ENCODE results near the gene TIAL1. TPM values are rescaled to one million over a fixed set of nuclear protein-coding genes. Genes with fewer than 3 reads are reported as not detected.
A peak's percentile ranks its signal among the peaks of the same experiment; 100 is the strongest.
"Not testable (repeated sequence)": the region's sequence is repeated elsewhere in the genome, so short reads cannot be mapped to it uniquely, and the experiment has no call there.

Gene TIAL1
- polyA plus RNA-seq, 1 donor: 127 TPM

- no peaks in the 10 kb centered on the region for H3K9me3 ChIP-seq (ENCODE audit: control insufficient read depth, low read depth, low read length)
- no peaks in the 10 kb centered on the region for H3K27me3 ChIP-seq (ENCODE audit: control insufficient read depth, insufficient read depth, low read length)
- H3K27ac ChIP-seq (ENCODE audit: low read length): peak overlapping the region; percentile 95
- H3K4me3 ChIP-seq (ENCODE audit: low read length): peak overlapping the region; percentile 74
- peaks cover 6% of the 10 kb centered on the region for H3K36me3 ChIP-seq (ENCODE audit: control insufficient read depth, insufficient read depth, low read length)
- DNase-seq: peak in 1 of 2 donors; percentile 52
- peaks cover 8% of the 10 kb centered on the region for H3K4me1 ChIP-seq (ENCODE audit: control insufficient read depth, insufficient read depth, low read length)
- WGBS (ENCODE audit: insufficient coverage, low lambda C conversion rate): no CpG with 5 or more reads among the region's 50 CpGs
These were observed 868 bp downstream of the TIAL1 start for GRCh38 chr10:119595676-119596515.

GRCh38 chr10:119595134-119595675 lies 1.6 kb downstream of the TIAL1 start:
- no peak for DNase-seq
- H3K4me1 ChIP-seq (ENCODE audit: control insufficient read depth, insufficient read depth, low read length): peaks cover 8% of the 10 kb centered on the region

GRCh38 chr10:119588071-119588470 lies 8.7 kb downstream of the TIAL1 start:
- 90% methylated on average over 2 of the region's 4 CpGs for WGBS (ENCODE audit: insufficient coverage, low lambda C conversion rate)
- Histone ChIP-seq H3K4me3 (ENCODE audit: low read length) (no peak overlapping the region), H3K27me3 (ENCODE audit: control insufficient read depth, insufficient read depth, low read length) (no peaks in the 10 kb centered on the region), H3K4me1 (ENCODE audit: control insufficient read depth, insufficient read depth, low read length) (no peaks in the 10 kb centered on the region), H3K36me3 (ENCODE audit: control insufficient read depth, insufficient read depth, low read length) (peaks cover 39% of the 10 kb centered on the region), H3K27ac (ENCODE audit: low read length) (no peak overlapping the region), H3K9me3 (ENCODE audit: control insufficient read depth, low read depth, low read length) (no peaks in the 10 kb centered on the region)
- DNase-seq: no peak

More at GRCh38 chr10:119595134-119595675, 1.6 kb downstream of the TIAL1 start:
- Histone ChIP-seq H3K27me3 (ENCODE audit: control insufficient read depth, insufficient read depth, low read length) (no peaks in the 10 kb centered on the region), H3K4me3 (ENCODE audit: low read length) (peak overlapping the region; percentile 74), H3K9me3 (ENCODE audit: control insufficient read depth, low read depth, low read length) (no peaks in the 10 kb centered on the region), H3K36me3 (ENCODE audit: control insufficient read depth, insufficient read depth, low read length) (peaks cover 7% of the 10 kb centered on the region), H3K27ac (ENCODE audit: low read length) (peak overlapping the region; percentile 95)
- whole genome bisulfite sequencing (ENCODE audit: insufficient coverage, low lambda C conversion rate): no CpG with 5 or more reads among the region's 5 CpGs

- H3K4me3 ChIP-seq (ENCODE audit: low read length): no peak overlapping the region
- WGBS (ENCODE audit: insufficient coverage, low lambda C conversion rate): no CpG with 5 or more reads among the region's 3 CpGs
- H3K27me3 ChIP-seq (ENCODE audit: control insufficient read depth, insufficient read depth, low read length): no peaks in the 10 kb centered on the region
- DNase-seq: no peak
- no peaks in the 10 kb centered on the region for H3K4me1 ChIP-seq (ENCODE audit: control insufficient read depth, insufficient read depth, low read length)
- H3K9me3 ChIP-seq (ENCODE audit: control insufficient read depth, low read depth, low read length): no peaks in the 10 kb centered on the region
- H3K36me3 ChIP-seq (ENCODE audit: control insufficient read depth, insufficient read depth, low read length): peaks cover 47% of the 10 kb centered on the region
- no peak overlapping the region for H3K27ac ChIP-seq (ENCODE audit: low read length)
These were observed 18.4 kb downstream of the TIAL1 start for GRCh38 chr10:119578355-119578754.

- H3K27me3 ChIP-seq (ENCODE audit: control insufficient read depth, insufficient read depth, low read length): no peaks in the 10 kb centered on the region
- no peaks in the 10 kb centered on the region for H3K4me1 ChIP-seq (ENCODE audit: control insufficient read depth, insufficient read depth, low read length)
- peaks cover 48% of the 10 kb centered on the region for H3K36me3 ChIP-seq (ENCODE audit: control insufficient read depth, insufficient read depth, low read length)
- no peak overlapping the region for H3K27ac ChIP-seq (ENCODE audit: low read length)
- H3K4me3 ChIP-seq (ENCODE audit: low read length): no peak overlapping the region
- no peak for DNase-seq
- H3K9me3 ChIP-seq (ENCODE audit: control insufficient read depth, low read depth, low read length): no peaks in the 10 kb centered on the region
These were observed 20.8 kb downstream of the TIAL1 start for GRCh38 chr10:119575991-119576390.

- H3K27me3 ChIP-seq (ENCODE audit: control insufficient read depth, insufficient read depth, low read length): no peaks in the 10 kb centered on the region
- H3K9me3 ChIP-seq (ENCODE audit: control insufficient read depth, low read depth, low read length): no peaks in the 10 kb centered on the region
- 92% methylated on average over 2 of the region's 5 CpGs for WGBS (ENCODE audit: insufficient coverage, low lambda C conversion rate)
- no peak for DNase-seq
- peaks cover 48% of the 10 kb centered on the region for H3K36me3 ChIP-seq (ENCODE audit: control insufficient read depth, insufficient read depth, low read length)
- no peak overlapping the region for H3K27ac ChIP-seq (ENCODE audit: low read length)
- no peaks in the 10 kb centered on the region for H3K4me1 ChIP-seq (ENCODE audit: control insufficient read depth, insufficient read depth, low read length)
- H3K4me3 ChIP-seq (ENCODE audit: low read length): no peak overlapping the region
These were observed 21.3 kb downstream of the TIAL1 start for GRCh38 chr10:119575506-119575905.

GRCh38 chr10:119567978-119568377 lies 28.8 kb downstream of the TIAL1 start:
- Histone ChIP-seq H3K27ac (ENCODE audit: low read length) (no peak overlapping the region), H3K27me3 (ENCODE audit: control insufficient read depth, insufficient read depth, low read length) (no peaks in the 10 kb centered on the region), H3K9me3 (ENCODE audit: control insufficient read depth, low read depth, low read length) (no peaks in the 10 kb centered on the region), H3K36me3 (ENCODE audit: control insufficient read depth, insufficient read depth, low read length) (peaks cover 9% of the 10 kb centered on the region), H3K4me3 (ENCODE audit: low read length) (no peak overlapping the region), H3K4me1 (ENCODE audit: control insufficient read depth, insufficient read depth, low read length) (no peaks in the 10 kb centered on the region)
- WGBS (ENCODE audit: insufficient coverage, low lambda C conversion rate): no CpG with 5 or more reads among the region's 8 CpGs
- DNase-seq: no peak

GRCh38 chr10:119562097-119562496 lies 34.7 kb downstream of the TIAL1 start:
- Histone ChIP-seq H3K9me3 (ENCODE audit: control insufficient read depth, low read depth, low read length) (peaks cover 4% of the 10 kb centered on the region), H3K36me3 (ENCODE audit: control insufficient read depth, insufficient read depth, low read length) (no peaks in the 10 kb centered on the region), H3K27ac (ENCODE audit: low read length) (no peak overlapping the region), H3K4me3 (ENCODE audit: low read length) (no peak overlapping the region), H3K27me3 (ENCODE audit: control insufficient read depth, insufficient read depth, low read length) (no peaks in the 10 kb centered on the region), H3K4me1 (ENCODE audit: control insufficient read depth, insufficient read depth, low read length) (no peaks in the 10 kb centered on the region)
- no CpG with 5 or more reads among the region's 4 CpGs for WGBS (ENCODE audit: insufficient coverage, low lambda C conversion rate)
- DNase-seq: no peak

GRCh38 chr10:119559511-119559910 lies 37.3 kb downstream of the TIAL1 start:
- not testable (repeated sequence) for DNase-seq
- WGBS (ENCODE audit: insufficient coverage, low lambda C conversion rate): no CpG with 5 or more reads among the region's 33 CpGs

GRCh38 chr10:119556081-119556480 lies 40.7 kb downstream of the TIAL1 start:
- WGBS (ENCODE audit: insufficient coverage, low lambda C conversion rate): no CpG with 5 or more reads among the region's 2 CpGs
- not testable (repeated sequence) for H3K27ac ChIP-seq (ENCODE audit: low read length); H3K4me1 ChIP-seq (ENCODE audit: control insufficient read depth, insufficient read depth, low read length); H3K4me3 ChIP-seq (ENCODE audit: low read length); H3K27me3 ChIP-seq (ENCODE audit: control insufficient read depth, insufficient read depth, low read length); H3K9me3 ChIP-seq (ENCODE audit: control insufficient read depth, low read depth, low read length); DNase-seq; H3K36me3 ChIP-seq (ENCODE audit: control insufficient read depth, insufficient read depth, low read length)

More at GRCh38 chr10:119559511-119559910, 37.3 kb downstream of the TIAL1 start:
- not testable (repeated sequence) for H3K9me3 ChIP-seq (ENCODE audit: control insufficient read depth, low read depth, low read length); H3K27me3 ChIP-seq (ENCODE audit: control insufficient read depth, insufficient read depth, low read length); H3K4me1 ChIP-seq (ENCODE audit: control insufficient read depth, insufficient read depth, low read length); H3K36me3 ChIP-seq (ENCODE audit: control insufficient read depth, insufficient read depth, low read length); H3K4me3 ChIP-seq (ENCODE audit: low read length); H3K27ac ChIP-seq (ENCODE audit: low read length)

Data from large intestine (tissue), 3 donors.